Measurements from ENCODE around the gene C16orf95.

Gene C16orf95

DNA sequence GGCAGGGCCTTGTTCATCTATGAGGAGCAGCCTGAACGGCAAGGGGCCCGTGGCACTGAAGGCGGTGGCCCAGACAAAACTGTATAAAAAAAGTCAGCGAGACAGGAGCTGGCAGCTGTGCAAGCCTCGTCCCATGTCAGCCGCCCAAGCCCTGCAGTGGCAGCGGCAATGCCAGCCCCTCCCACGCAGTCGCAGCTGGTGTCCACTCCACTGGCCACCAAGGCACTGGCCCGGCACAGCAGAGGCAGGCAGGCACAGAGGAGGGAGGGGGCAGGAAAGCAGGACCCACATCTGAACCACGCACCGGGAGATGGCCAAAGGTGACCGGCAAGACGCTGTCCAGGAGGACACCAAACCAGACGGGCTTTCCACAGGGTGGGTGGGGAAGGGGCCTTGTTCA, 15.9 kb upstream of the C16orf95 start:
- DNase-seq: no peak

GRCh38 chr16:87332150-87332549, 15.0 kb upstream of the C16orf95 start:
- no peak for DNase-seq

GRCh38 chr16:87331241-87331801, 14.1 kb upstream of the C16orf95 start:
- DNase-seq: no peak

DNA sequence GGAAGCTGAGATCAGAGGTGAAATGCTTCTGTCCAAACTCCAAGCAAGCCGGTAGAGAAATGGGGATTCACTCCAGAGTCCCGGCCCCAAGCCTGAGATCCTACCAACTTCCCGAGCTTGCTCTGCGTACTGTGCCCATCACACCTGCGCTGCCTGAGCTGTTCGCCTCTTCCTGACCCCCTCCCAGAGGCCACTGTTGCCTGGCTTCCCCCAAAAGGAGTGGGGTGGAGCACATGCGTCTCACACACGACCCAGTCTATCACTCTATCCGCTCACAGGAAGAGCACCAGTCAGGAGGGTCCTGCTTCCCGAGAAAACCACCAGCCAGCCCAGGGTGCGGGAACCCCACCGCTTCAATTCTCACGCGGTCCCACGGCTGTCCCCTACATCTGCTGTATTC, 13.5 kb upstream of the C16orf95 start:
- DNase-seq: no peak

GRCh38 chr16:87330257-87330624, 13.0 kb upstream of the C16orf95 start:
- no peak for DNase-seq

DNA sequence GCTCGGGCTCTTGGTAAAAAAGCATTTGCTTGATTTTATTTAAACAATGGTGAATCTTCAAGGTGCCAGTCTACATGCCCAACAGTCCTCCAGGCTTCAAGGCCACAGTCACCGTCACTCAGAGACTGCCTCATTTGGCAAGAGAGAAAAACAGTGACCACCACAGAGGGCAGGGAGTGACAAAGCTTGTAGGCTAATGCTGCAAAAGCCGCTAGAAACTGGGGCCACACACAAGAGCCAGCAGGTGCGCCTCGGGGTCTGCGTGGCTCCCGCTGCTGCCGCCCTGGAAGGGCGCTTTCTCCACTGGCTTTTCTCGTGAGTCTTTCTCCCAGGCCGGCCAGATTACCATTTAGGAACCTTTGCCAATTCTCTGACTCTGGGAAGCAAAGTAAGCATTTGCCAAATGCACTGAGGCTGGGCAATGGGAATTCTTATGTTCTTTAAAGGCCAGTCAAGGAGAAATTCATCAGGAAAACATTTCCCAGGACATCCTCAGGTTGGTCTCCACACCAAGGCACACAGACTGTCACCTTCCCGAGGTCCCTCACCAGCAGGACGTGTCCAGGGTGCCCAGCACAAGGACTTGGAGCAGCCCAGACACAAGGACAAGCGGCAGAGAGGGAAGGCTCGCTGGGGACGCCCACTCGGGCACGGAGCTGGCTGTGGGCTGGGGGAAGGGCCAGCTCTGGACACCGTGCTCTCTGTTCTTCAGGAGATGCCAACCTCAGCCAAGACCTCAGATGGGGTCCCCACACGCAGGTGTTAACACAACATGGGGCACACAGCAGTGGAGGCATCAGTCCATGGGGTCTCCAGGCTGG, 12.5 kb upstream of the C16orf95 start:
- no peak for DNase-seq

DNA sequence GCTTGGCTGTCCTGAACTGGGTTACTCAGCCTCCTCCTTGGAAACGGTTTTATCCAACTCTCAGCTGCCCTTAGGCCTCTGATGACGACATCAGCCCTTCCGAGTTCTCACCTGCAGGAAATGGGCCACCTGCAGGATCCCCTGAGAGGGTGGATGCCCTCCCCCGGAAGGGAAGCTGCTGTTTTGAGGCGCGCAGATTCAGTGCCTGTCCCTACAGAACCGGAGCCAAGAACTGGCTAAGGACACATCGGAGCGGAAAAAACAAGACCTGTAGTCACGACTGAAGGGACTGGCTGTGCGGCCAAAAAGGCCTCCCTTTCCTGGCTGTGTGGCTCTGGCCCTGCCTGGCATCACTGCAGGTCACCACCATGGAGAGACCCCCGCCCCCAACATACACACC, 11.7 kb upstream of the C16orf95 start:
- DNase-seq: no peak

GRCh38 chr16:87327798-87328495, 10.8 kb upstream of the C16orf95 start:
- DNase-seq: no peak

DNA sequence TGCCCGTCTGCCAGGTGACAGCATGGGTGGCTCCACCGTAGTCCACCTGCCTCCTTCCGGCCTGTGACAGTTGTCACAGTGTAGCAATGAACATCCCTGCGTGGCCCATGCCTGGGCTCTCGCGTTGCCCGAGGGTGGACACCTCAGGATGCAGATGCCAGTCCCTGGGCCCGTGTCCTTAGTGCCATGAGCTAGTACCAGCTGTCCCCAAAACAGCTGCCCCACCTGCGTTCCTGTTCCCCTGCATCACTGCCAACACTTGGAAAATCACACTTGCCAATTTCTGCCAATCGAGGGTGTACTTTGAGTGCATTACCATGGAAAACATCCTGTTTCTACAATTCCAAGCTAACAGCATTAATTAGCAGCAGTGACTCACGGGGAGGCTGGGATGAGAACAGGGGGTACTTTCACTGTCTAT, 9.0 kb upstream of the C16orf95 start:
- no peak for DNase-seq

DNA sequence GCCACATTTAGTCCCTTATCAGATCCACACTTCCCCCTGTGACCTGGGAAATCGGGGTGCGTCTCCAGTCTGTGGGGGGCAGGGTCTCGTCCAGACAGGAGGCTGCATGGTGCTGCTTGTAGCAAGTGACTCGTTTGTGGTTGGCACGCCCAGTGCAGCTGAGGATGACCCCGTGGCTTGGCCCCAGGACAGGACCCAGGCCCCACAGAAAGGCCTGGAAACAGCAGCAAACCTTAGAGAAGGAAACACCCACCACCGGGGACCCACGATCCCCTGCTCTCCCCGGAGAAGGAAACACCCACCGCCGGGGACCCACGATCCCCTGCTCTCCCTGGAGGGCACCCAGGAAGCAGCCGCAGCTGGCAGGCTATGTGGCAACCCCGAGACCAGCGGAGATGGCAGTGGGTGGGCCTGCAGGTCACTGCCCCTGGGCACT, 8.2 kb upstream of the C16orf95 start:
- DNase-seq: no peak

GRCh38 chr16:87324411-87325275, 7.5 kb upstream of the C16orf95 start:
- peak; percentile 45 for DNase-seq

DNA sequence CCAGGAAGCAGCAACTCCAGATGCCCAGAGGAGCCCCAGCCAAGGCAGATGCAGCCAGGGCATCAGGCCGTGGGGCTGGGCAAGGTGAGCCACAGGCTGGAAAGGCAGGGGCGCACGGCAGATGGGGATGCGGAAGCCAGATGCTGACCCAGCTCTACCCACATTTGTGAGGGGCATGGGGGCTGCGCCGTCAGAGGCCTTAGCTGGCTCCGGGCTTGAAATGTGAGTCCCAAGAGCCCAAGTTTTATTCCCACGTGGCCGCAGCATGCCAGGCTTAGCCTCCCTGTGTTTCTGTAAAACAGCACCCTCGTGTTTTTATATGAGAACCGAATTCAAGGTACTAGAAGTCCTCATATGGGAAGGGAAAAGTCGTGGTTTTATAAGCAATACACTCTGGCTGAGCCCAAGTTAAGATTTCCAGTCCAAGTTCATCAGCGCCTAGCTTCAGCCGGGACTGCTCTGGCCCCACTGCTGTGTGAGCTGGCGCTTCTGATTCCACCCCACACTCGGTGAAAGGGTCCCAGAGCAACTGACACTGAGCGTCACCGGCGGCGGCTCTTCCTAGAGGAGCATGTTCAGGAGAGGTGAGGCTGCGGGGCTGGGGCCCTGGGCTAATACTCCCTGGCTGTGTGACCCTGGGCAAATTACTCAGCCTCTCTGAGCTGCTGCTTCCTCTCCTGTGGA, 6.7 kb upstream of the C16orf95 start:
- no peak for DNase-seq

DNA sequence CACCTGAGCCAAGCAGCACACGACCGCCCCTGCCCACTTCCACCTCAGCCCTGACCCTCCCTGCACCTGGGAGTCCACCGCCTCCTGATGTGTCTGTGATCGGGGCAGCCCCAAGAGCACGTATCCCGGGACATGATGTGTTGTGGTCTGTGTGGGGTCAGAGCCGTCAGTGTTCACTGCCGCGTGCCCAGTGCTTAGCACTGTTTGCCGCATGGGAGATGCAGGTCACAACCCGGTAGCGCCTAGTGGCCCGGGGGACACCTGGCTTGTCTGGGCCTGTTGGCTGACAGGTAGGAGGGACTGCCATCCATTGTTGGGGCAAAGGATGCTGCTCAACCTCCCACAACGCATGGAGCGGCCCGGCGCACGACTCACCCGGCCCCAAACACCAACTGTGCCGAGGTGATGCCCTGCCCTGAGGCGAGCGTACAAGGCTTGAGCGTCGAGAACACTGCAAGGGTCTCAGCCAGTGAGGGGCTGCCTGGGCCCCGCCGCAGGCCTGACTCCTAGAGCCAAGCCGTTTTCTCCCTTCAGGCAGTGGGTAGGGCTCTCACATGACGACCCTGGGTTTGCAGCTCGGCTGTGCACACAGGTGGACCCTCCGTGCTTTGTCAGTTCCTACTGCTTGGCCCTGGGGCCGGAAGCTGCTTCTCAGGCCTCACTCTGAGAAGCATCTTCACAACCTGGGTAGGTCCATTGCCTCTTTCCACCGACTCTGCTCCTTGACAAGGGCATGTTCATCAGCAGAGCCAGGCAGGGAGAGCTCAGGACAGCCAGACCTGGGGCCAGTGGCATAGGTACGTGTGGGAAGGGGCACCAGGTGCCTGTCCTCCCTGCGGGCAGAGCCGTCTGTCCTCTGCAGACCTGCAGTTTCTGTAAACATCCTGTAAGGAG, 5.9 kb upstream of the C16orf95 start:
- no peak for DNase-seq

DNA sequence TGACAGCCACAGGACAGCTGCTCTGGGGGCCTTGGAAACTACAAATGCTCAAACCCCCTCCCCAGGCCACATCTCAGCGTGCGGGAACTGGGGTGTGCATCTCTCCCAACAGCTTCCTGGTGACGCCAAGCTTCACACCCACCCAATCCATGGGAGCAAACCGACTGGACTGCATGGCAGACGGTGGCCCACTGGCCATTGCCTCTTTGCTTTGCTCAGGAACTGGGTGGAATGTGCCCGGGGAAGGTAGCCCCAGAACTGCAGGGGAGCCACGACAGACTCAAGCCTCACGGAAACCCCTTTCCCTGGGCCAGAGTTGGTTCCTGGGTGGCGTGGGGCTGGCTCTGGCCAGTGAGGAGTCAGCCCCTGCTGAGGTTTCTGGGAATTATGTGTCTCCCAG, 5.2 kb upstream of the C16orf95 start:
- DNase-seq: no peak

- DNase-seq: no peak
These were observed 4.3 kb upstream of the C16orf95 start for GRCh38 chr16:87321336-87322107.

DNA sequence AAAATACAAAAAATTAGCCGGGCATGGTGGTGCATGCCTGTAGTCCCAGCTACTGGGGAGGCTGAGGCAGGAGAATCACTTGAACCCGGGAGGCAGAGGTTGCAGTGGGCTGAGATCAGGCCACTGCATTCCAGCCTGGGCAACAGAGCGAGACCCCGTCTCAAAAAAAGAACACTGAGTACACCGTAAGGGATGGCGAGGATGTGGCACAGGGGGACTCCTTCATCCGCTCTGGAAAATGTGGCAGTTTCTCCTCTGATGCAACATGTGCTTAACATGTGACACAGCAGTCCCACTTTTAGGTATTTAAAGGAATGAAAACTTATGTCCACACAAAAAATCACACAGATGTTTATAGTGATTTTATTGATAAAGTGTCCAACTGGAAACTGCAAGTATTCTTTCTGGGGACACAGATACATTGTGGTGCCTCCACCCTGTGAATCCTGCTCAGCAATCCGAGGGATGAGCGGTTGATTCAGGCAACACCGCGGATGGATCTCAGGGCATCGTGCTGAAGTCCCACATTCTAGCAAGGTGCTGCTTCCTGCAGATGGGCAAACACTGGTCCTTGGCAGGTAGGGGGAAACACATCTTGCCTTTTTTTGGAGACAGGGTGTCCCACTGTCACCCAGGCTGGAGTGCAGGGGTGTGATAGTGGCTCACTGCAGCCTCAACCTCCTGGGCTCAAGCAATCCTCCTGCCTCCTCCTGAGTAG, 3.5 kb upstream of the C16orf95 start:
- no peak for DNase-seq

GRCh38 chr16:87319997-87320491, 2.9 kb upstream of the C16orf95 start:
- no peak for DNase-seq

- no peak for DNase-seq
These were observed 1.8 kb upstream of the C16orf95 start for GRCh38 chr16:87319011-87319410.
